ENCODE data around the gene SMDT1. TPM values are rescaled to one million over a fixed set of nuclear protein-coding genes. Genes with fewer than 3 reads are reported as not detected.
A peak's percentile ranks its signal among the peaks of the same experiment; 100 is the strongest.

Gene SMDT1
- total and polyA plus RNA-seq, 2 donors (not counting 3 experiments of a cell fraction or from before 2014, with no cell fraction given) = 61.2 to 74.2 TPM

DNA sequence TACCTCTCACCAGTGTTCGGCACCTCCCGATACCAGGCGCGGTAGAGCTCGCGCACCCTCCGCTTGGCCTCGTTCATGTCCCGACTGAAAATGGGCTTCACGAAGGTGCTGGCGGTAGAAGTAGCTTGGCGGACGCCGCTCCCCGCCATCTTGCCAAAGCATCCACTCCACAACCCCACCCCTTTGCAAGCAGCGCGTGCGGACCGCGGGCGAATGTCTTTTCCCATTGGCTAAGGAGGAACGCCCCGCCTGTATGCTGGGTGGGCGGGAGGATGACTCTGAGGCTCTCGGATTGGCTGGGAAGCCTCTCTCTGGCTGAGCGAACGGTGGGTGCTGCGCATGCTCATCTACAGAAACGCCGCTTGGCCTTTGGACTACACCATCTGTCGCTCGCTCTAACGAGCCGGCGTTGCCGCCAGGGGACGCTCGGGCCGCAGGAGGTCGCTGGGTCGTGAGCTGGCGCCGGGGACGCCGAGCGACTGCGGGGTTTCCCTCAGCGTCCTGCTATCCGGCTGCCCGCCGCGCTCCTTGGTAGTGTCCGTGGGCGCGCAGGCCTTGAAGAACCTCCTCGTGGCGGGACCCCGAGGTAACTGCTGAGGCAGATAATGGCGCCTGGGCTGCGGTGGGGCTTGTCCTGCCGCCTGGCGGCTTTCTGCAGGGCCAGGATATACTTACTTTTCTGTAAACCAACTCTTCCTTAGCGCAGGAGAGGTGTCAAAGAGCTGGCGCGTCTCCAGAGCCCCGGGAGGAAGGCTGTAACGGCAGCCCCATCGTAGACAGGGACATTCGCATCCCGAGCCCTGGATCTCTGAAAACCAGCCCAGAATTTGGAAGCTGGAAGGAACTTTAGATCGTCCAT is 11.3 kb downstream of the SMDT1 start, which contains the start of gene NDUFA6:
TSS of gene NDUFA6 (minus strand) at position 177 of the 859 bp plus-strand sequence. CDS start at position 149, 28 bp downstream.
- Histone ChIP-seq H3K27ac (ENCODE audit: insufficient read depth, low read depth, low read length) (peak within 1 kb of the TSS; percentile 69), H3K9me1 (replicated peaks; ENCODE audit: control insufficient read depth, extremely low read depth, insufficient read depth, low read length) (no peaks in the 10 kb centered on the region), H4K20me1 (replicated peaks; ENCODE audit: control insufficient read depth, extremely low read depth, insufficient read depth, low read length) (no peaks in the 10 kb centered on the region), H3K4me2 (ENCODE audit: insufficient read depth, low read length) (peak within 1 kb of the TSS; percentile 96), H3K27me3 (ENCODE audit: control insufficient read depth in 2 of 2, insufficient read depth in 2 of 2, low read length in 2 of 2) (no peaks in the 10 kb centered on the region), H3K9ac (replicated peaks; ENCODE audit: extremely low read depth, insufficient read depth, low read length) (peak within 1 kb of the TSS; percentile 72), H3K36me3 (ENCODE audit: control insufficient read depth in 2 of 2, extremely low read depth in 1 of 2, insufficient read depth in 2 of 2, low read length in 2 of 2) (peaks cover 2 to 9% of the 10 kb centered on the region in 2 experiments), H3K9me3 (replicated peaks; ENCODE audit: control insufficient read depth, insufficient read depth, low read length) (no peaks in the 10 kb centered on the region), H3K79me2 (ENCODE audit: control insufficient read depth, insufficient read depth, low read length) (peaks cover 20% of the 10 kb centered on the region), H2AFZ (ENCODE audit: low read depth, low read length) (peak within 1 kb of the TSS; percentile 98), H3K4me3 (replicated peaks in 1 of 3; ENCODE audit: insufficient read depth in 1 of 3, low read depth in 1 of 3, low read length in 3 of 3) (peak within 1 kb of the TSS; percentile 51 to 77 (median 72)), H3K4me1 (ENCODE audit: control insufficient read depth, extremely low read depth, insufficient read depth, low read length) (peaks cover 8% of the 10 kb centered on the region)
- BruUV-seq (replicated peaks) = no TSS peak
- intact Hi-C loops (cut with micrococcal nuclease) = loop anchor here (1.0 to 2.0 kb wide), 7 partner anchors 11 to 394 kb away; partner anchors contain the start of gene NAGA
- dilution Hi-C loops (cut with MboI; ENCODE audit: extremely low pct_ligation_motif_present, low sequenced_read_pairs) = no loop called here
- CTCF ChIA-PET = interaction anchor here (0.6 to 3.0 kb wide), 28 partner anchors 11 to 394 kb away, joined by 3 to 71 read pairs (median 4); partner anchors contain the start of genes CENPM, NAGA, SEPTIN3 and SMDT1
- DNase-seq (ENCODE audit: low read depth, low spot score) = peak; percentile 100
- POLR2A ChIA-PET = interaction anchor here (0.6 to 1.4 kb wide), 5 partner anchors 11 to 258 kb away, joined by 3 to 7 read pairs (median 4); partner anchors contain the start of genes NAGA and SMDT1
- TF ChIP-seq EZH2 (IDR thresholded peaks at IDR 0.05; ENCODE audit: borderline replicate concordance, low read depth, low read length, severe bottlenecking) (no peak), JUN (IDR thresholded peaks at IDR 0.05; ENCODE audit: borderline replicate concordance, insufficient read depth, insufficient read length, low read depth) (no peak), FOS (IDR thresholded peaks at IDR 0.05; ENCODE audit: borderline replicate concordance, insufficient read depth, low read length) (no peak), POLR2A (IDR thresholded peaks at IDR 0.05; ENCODE audit: low read depth, low read length) (peak; percentile 88), MYC (IDR thresholded peaks at IDR 0.05; ENCODE audit: low read depth, low read length) (no peak), GATA2 (IDR thresholded peaks at IDR 0.05; ENCODE audit: insufficient read depth, insufficient read length, low read depth, low read length) (no peak), POLR2AphosphoS5 (IDR thresholded peaks at IDR 0.05; ENCODE audit: insufficient read depth, low read depth, low read length) (peak; percentile 72)
- TF ChIP-seq, protein P1, sequence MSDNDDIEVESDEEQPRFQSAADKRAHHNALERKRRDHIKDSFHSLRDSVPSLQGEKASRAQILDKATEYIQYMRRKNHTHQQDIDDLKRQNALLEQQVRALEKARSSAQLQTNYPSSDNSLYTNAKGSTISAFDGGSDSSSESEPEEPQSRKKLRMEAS (IDR thresholded peaks at IDR 0.05; ENCODE audit: insufficient read depth, insufficient read length) = peak; percentile 41
- TF ChIP-seq, protein P2, sequence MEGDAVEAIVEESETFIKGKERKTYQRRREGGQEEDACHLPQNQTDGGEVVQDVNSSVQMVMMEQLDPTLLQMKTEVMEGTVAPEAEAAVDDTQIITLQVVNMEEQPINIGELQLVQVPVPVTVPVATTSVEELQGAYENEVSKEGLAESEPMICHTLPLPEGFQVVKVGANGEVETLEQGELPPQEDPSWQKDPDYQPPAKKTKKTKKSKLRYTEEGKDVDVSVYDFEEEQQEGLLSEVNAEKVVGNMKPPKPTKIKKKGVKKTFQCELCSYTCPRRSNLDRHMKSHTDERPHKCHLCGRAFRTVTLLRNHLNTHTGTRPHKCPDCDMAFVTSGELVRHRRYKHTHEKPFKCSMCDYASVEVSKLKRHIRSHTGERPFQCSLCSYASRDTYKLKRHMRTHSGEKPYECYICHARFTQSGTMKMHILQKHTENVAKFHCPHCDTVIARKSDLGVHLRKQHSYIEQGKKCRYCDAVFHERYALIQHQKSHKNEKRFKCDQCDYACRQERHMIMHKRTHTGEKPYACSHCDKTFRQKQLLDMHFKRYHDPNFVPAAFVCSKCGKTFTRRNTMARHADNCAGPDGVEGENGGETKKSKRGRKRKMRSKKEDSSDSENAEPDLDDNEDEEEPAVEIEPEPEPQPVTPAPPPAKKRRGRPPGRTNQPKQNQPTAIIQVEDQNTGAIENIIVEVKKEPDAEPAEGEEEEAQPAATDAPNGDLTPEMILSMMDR (IDR thresholded peaks at IDR 0.05; ENCODE audit: extremely low read depth in 1 of 2, insufficient read depth in 1 of 2, low read depth in 1 of 2, low read length in 2 of 2) = peak; percentile 91 to 97
- peak; percentile 99 for FAIRE-seq
